HFFc6 (cell line): ENCODE data around the gene CD6. TPM values are rescaled to one million over a fixed set of nuclear protein-coding genes. Genes with fewer than 3 reads are reported as not detected.
A peak's percentile ranks its signal among the peaks of the same experiment; 100 is the strongest.

Experiments used
- DNase-seq: peaks from one replicate; pipeline ENCODE4 v3.0.0-alpha.2; 2018
- H3K27ac Mint-ChIP-seq: 2 replicates; pipeline ENCODE4 v1.8.0; 2020; ENCODE audit warnings: mild to moderate bottlenecking, mixed read lengths
- H3K27me3 Mint-ChIP-seq: 2 replicates; pipeline ENCODE4 v1.8.0; 2021; ENCODE audit warnings: mild to moderate bottlenecking, moderate library complexity, mixed read lengths; ENCODE audit not compliant: insufficient read depth
- H3K36me3 Mint-ChIP-seq: 2 replicates; pipeline ENCODE4 v1.8.0; 2021; ENCODE audit warnings: low read depth, mixed read lengths
- H3K4me1 Mint-ChIP-seq: 2 replicates; pipeline ENCODE4 v1.8.0; 2020; ENCODE audit warnings: low read depth, mixed read lengths
- H3K4me3 Mint-ChIP-seq: 2 replicates; pipeline ENCODE4 v1.8.0; 2020; ENCODE audit warnings: mild to moderate bottlenecking, moderate library complexity, mixed read lengths
- H3K9me3 Mint-ChIP-seq: 2 replicates; pipeline ENCODE4 v1.8.0; 2020; ENCODE audit warnings: mild to moderate bottlenecking, mixed read lengths
- CTCF ChIP-seq: fragments of 200-600 bp; sonication (generic); IDR thresholded peaks from 2 replicates; pipeline ENCODE4 v1.5.0; 2021; ENCODE audit warnings: antibody characterized with exemption, mild to moderate bottlenecking
- total RNA-seq, 6 experiments: library from RNA; stranded (reverse); fragmentation: NEBNext Ultra II Directional; extraction: Animal tissue kit (Norgen Biotek cat#: 25700); gene quantifications; 2 replicates in 1 of 6; 3 replicates in 5 of 6; pipeline ENCODE4 v1.2.3, GENCODE V29; 2021

CD6 gene
- total RNA-seq, 6 experiments from 2014 or later = not detected

GRCh38 chr11:60985501-60985900 is 14.0 kb downstream of the CD6 start:
- Mint-ChIP-seq H3K36me3 (no peaks in the 10 kb centered on the region), H3K27me3 (peaks cover 37% of the 10 kb centered on the region), H3K27ac (no peak overlapping the region), H3K9me3 (no peaks in the 10 kb centered on the region), H3K4me1 (peaks cover 12% of the 10 kb centered on the region), H3K4me3 (no peak overlapping the region)
- no peak for TF ChIP-seq CTCF
- no peak for DNase-seq

- Mint-ChIP-seq H3K36me3 (no peaks in the 10 kb centered on the region), H3K27ac (no peak overlapping the region; the same call in 1 of the 2 replicates), H3K27me3 (peaks cover 40% of the 10 kb centered on the region), H3K4me1 (peaks cover 12% of the 10 kb centered on the region), H3K9me3 (no peaks in the 10 kb centered on the region), H3K4me3 (no peak overlapping the region)
- no peak for TF ChIP-seq CTCF
- peak; percentile 40 for DNase-seq
Measured at GRCh38 chr11:60985991-60986915, 14.8 kb downstream of the CD6 start.

- no peaks in the 10 kb centered on the region for H3K36me3 Mint-ChIP-seq
- H3K4me3 Mint-ChIP-seq = no peak overlapping the region
Measured at GRCh38 chr11:60987577-60988277, 16.2 kb downstream of the CD6 start.

GRCh38 chr11:60988658-60989057 is 17.2 kb downstream of the CD6 start:
- no peaks in the 10 kb centered on the region for H3K9me3 Mint-ChIP-seq
- H3K4me3 Mint-ChIP-seq = no peak overlapping the region
- no peak for TF ChIP-seq CTCF
- H3K27me3 Mint-ChIP-seq = peaks cover 36% of the 10 kb centered on the region
- no peaks in the 10 kb centered on the region for H3K36me3 Mint-ChIP-seq
- H3K27ac Mint-ChIP-seq = no peak overlapping the region
- H3K4me1 Mint-ChIP-seq = peaks cover 12% of the 10 kb centered on the region
- no peak for DNase-seq

More at GRCh38 chr11:60987577-60988277, 16.2 kb downstream of the CD6 start:
- H3K4me1 Mint-ChIP-seq = peaks cover 12% of the 10 kb centered on the region
- H3K27ac Mint-ChIP-seq = no peak overlapping the region
- TF ChIP-seq CTCF = no peak
- DNase-seq = no peak
- peaks cover 39% of the 10 kb centered on the region for H3K27me3 Mint-ChIP-seq
- H3K9me3 Mint-ChIP-seq = no peaks in the 10 kb centered on the region

GRCh38 chr11:60989093-60989650 is 17.7 kb downstream of the CD6 start:
- peaks cover 12% of the 10 kb centered on the region for H3K4me1 Mint-ChIP-seq
- no peak for TF ChIP-seq CTCF
- no peak overlapping the region for H3K27ac Mint-ChIP-seq
- no peaks in the 10 kb centered on the region for H3K9me3 Mint-ChIP-seq
- no peak overlapping the region for H3K4me3 Mint-ChIP-seq
- no peak for DNase-seq
- peaks cover 34% of the 10 kb centered on the region for H3K27me3 Mint-ChIP-seq
- no peaks in the 10 kb centered on the region for H3K36me3 Mint-ChIP-seq
